ENCODE results near the gene C1orf74.

The C1orf74 gene

DNA sequence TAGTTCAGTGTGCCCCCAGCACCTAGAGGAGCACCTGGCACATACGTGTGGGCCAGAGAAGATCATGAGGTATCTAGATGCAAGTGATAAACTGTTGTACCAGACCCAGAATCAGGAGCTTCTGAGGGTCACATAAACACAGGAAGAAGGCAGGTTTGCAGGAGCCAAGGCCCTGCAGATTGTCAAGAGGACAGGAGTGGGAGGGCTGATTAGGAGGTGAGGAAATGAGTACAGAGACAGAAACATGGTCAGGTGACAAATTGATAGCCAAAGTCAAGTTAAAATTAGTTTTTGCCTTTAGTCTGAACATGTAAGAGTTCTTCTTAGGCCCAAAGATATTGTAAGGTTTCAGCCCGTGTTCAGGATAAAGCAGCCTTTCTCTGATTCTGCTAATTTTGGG is 42.5 kb downstream of the C1orf74 start:
- DNase-seq = no peak

DNA sequence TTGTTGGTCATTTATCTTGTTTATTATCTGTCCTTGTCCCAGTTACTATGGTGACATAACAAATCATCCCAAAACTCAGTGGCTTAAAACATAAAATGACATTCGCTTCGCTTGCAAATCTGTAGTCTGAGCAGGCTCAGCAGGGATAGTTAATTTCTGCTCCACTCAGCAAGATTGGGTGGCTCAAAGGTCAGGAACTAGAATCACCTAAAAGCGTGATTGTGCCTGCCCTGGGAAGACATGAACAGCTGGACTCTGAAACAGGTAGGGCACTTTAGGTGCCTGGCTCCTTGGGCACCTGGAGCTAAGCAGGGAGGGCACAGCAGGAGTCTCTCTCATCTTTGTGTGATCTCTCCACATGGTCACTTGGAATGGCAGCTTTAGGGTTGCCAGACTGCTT is 43.2 kb downstream of the C1orf74 start:
- DNase-seq = no peak

DNA sequence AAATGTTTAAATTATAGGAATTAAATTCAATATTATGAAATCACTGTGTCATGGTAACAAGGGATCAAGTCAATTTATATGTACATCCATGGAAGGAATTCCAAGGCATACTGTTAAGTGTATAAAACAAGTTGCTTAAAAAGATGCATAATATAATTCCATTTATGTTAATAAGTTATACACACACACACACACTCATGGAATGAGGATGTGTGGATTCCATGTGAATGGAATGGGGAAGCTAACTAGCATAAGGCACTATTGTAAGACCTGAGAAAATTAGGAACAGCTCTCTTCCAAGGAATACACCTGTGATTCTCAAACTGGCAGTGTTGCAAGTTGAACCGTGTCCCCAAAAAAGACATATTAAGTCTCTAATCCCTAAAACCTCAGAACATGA is 46.1 kb downstream of the C1orf74 start:
- no peak for DNase-seq

DNA sequence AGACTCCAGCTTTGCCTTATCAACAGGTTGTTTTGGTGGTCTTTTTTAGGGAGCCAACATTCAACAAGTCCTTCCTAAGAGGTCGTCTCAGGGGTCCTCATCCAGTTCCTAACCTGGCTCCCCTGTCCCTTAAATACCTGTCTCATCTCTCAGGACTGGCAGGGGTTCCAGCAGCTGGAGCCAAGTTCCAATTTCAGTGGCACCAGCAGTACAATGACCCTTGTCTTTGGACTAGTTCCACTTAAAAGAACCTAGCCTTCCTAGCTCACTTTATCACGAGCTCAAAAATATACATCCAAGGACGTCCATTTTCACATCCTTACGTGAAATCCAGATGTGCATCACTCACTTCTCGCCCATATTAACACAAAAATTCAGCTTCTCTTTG is 47.2 kb downstream of the C1orf74 start:
- no peak for DNase-seq

DNA sequence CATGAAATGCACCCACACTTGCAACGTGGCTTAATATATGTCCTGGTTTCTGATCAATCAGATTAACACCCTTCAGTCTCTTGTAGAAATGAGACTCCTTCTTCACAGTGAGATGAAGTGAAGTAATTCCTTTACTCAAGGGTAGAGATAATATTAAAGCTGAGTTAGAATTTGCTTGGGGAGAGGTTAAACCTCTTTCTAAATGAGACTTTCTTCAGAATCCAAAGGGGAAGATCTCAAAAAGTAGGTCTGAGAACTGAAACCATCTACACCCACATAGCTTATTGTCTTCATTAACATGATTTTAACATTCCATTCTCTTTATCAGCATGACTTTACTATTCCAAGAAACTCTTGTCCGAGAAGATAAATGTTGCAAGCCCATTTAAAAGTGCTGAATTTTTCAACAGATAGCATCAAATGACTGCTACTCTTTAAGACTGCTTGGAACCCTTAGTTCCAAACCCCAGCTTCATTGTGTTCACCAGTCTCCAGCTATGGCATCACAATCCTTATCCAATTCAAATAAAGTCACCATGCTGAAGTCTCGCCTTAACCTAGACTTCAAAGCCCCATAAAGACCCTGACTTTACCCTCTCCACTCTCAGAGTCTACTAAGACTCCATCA is 47.8 kb downstream of the C1orf74 start:
- DNase-seq = no peak

DNA sequence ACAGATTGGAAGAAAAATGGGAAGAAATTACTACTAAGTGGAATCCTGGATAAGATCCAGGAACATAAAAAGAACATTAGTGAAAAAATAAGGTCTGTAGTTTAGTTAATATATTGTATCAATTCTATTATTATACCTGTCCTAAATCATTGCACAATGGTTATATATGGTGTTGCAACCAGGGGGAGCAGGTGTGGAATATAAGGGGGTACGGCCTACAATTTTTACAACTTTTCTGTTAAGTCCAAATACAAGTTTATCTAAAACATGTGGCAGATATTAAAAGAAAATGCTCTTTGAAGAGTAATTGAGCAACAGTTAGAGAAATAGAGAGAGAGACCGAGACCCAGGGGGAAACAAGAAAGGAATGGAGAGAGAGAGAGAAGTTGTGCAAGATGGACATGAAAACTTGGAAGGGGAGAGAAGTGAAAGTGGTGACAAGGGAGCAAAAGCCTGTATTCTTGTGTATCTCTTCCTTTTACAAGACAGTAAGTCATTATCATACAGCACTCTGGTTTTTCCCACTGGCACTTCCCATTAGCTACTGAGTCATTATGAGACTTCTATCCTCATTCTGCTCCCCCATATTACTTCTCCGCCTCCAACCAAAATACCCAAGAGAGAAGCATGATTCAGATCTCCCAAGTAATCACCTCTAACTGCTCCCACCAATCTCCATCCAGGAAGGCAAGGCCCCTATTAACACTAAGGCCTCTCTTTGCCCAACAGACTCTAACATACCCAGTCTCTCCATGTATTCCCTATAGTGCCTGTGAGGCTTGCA is 50.8 kb downstream of the C1orf74 start:
- no peak for DNase-seq

DNA sequence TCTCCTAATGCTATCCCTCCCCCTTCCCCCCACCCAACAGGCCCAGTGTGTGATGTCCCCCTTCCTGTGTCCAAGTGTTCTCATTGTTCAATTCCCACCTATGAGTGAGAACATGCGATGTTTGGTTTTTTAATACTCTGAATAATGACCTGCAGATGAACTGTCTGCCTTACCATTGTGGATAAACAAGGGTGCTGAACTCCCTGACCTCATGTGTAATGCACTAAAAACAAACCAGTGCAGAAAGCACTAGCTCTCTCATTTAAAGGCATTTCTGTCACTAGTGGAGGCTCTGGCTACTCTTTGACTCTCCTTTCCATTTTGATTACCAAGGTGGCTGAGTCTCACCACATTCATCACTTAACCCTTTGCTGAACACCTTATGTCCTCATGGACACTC is 51.6 kb downstream of the C1orf74 start:
- DNase-seq = no peak

DNA sequence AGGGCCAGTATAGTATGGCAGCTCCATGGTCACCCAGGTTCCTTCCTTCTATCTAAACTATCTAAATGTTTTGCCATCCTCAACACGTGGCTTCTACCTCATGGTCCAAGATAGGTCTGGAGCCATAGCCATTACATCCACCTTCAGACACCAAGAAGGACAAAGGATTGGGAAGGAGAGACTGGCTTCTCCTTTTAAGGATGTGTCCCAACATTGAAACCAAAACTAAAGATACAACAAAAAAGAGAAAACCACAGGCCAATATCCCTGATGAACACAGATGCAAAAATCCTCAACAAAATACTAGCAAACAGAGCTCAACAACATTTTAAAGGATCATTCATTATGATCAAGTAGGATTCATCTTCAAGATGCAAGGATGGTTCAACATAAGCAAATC is 54.9 kb downstream of the C1orf74 start:
- no peak for DNase-seq
